HG03520 (cell line): ENCODE data around the gene TENM4.
A peak's percentile ranks its signal among the peaks of the same experiment; 100 is the strongest.

Experiments used
- ATAC-seq: cut with Tn5 transposase; IDR thresholded peaks from one replicate; pipeline ENCODE4 v1.9.1; 2021; ENCODE audit warnings: mild to moderate bottlenecking, moderate library complexity; ENCODE audit not compliant: unreplicated experiment

The TENM4 gene

DNA sequence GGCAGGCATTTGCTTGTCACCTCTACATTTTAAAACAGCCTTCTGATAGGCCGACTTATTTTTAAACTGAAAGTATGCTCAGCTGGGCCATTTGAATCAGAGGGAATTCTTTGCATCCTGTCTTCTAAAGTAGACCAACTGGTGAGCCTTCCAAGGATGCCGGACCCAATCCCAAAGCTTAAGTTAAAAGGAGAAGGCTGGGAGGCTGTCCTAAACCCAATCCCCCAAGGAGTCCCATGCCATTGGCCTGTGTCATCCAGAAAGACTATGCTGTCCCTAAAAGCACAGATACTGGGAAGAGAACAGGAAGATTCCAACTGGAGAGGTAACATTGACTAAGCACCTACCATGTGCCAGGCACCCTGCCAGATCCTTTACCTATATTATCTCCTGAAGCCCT is 18.0 kb downstream of the TENM4 start:
- no peak for ATAC-seq

GRCh38 chr11:79421820-79422219 is 19.0 kb downstream of the TENM4 start:
- no peak for ATAC-seq

DNA sequence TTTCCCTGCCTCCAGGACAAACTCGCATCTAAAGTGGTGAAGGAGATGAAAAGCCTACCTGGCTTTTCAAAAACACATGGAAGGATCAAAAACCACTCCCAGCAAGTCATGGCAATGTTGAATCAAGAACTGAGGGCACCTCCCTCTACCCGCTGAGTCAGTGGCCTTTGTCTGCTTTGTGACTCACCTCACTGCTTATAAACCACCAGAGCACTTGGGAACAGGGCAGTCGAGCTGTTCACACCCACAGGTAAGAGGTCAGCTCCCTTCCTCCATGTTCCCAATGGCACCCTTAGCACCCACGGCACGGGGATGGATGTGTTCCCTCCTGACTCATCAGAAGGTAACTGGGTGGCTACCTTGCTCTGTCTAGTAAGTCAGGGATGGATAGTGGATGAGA is 21.7 kb downstream of the TENM4 start:
- no peak for ATAC-seq

GRCh38 chr11:79418241-79418640 is 22.6 kb downstream of the TENM4 start:
- no peak for ATAC-seq

DNA sequence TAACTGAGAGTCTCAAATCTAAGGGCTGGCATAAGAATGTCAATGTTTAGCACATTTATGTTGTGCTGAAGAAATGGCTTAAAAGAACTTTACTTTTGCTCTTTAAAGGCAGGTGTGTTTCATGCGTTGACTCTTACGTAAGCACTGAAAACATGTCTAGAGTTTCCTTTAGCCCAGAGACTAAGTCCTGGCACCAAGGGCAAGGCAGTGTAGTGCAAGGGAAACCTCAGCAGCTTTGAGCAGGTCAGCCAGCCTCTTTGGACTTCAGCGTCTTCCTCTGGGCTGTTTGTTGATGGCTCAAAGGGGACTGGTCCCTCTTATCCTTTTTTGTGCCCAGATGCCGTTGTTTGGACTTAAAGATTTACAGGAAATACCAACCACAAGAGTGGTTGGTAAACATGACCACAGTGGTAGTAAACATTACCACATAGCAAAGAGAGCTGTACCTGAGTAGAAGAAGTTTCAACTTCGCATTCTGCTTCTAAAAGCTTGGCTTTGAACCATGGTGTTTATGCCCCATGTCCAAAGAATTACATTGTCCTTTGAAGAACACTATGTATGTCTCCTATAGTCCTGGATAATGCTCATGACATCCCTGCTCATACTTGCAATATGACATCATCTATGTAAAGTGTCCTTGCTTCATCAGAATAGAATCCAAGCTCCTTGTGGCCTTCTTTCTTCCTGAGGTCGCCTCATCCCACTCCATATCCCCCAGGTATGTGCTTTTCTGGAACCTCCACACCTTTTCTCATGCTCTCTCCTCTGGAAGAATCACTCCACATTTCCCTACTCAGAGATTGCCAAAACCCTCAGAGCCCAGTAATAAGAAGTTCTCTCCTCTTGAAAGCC is 23.5 kb downstream of the TENM4 start:
- ATAC-seq: no peak

- no peak for ATAC-seq
These were observed 24.9 kb downstream of the TENM4 start for GRCh38 chr11:79415912-79416311.

DNA sequence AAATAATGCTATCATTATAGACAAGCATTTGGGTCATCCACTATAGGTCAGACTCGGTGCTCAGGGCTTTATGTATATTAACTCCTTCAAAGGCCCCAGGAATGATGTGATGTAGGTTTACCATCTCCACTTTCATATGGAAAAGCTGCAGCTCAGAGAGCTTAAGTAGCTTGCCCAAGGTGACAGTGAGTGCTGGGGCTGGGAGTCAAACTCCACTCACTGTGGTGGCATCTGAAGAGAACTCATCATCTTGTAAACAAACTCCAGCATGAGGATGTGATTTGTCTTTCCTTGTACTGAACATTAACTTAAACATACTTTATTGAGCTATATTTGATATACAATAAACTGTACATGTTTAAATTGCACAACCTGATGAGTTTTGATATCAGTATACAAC is 25.4 kb downstream of the TENM4 start:
- ATAC-seq: no peak

GRCh38 chr11:79414644-79415317 is 26.0 kb downstream of the TENM4 start:
- ATAC-seq: no peak

- no peak for ATAC-seq
These were observed 26.8 kb downstream of the TENM4 start for GRCh38 chr11:79414041-79414440.

- no peak for ATAC-seq
These were observed 27.6 kb downstream of the TENM4 start for GRCh38 chr11:79413268-79413667.

- ATAC-seq: no peak
These were observed 28.1 kb downstream of the TENM4 start for GRCh38 chr11:79412761-79413160.

DNA sequence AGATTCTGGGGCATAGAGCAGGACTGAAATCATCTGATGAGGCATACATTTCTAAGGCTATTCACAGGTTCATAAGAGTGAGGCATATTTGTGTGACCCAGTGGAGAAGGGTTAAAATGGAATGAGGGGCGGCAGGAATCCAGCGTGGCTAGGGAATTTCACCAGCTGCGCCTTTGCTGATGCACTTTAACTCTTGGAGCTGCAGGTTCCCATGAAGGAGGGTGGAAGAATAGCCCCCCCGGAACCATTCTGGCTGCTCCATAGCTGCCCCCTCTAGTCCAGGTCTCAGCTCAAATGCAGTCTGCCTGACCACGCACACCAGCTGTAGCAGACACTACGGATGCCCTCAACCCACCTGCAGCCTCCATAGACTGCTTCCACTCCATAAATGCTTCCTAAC is 31.5 kb downstream of the TENM4 start:
- ATAC-seq: no peak

- ATAC-seq: peak; percentile 93
These were observed 34.5 kb downstream of the TENM4 start for GRCh38 chr11:79406376-79406775.

- ATAC-seq: no peak
These were observed 36.0 kb downstream of the TENM4 start for GRCh38 chr11:79404806-79405205.

DNA sequence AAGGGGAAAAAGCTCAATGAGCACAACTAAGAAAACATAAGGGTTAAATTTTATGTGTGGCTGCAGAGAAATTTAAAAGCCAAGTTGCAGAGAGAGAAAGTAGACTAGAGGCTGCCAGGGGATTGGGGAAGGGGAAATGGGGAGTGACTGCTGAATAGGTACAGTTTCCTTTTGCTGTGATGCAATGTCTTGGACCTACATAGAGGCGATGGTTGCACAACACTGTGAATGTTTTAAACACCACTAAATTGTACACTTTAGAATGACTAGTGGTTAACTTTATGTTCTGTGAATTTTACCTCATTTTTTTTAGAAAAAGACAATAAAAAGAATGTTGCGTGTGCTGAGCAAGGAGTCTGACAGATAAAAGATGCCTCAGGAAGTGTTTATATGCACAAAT is 36.5 kb downstream of the TENM4 start:
- no peak for ATAC-seq

GRCh38 chr11:79403839-79404238 is 37.0 kb downstream of the TENM4 start:
- ATAC-seq: no peak

DNA sequence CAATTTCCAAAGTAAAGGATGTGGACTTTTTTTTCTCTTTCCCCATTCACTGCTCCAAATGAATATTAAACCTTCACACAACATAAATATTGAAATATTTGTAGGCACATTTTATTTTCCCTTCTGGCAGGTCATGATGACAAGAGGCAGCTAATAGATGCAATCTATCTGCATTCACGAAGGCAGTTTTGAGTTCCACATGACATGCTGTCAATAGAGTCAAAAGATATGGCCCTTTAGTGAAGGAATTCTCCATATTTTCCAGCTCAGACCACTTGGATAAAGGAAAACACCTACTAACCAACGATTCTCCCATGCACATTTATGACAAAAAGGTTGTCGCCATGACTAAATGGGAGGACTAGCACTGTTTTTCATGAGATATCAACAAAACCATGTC is 37.9 kb downstream of the TENM4 start:
- no peak for ATAC-seq

DNA sequence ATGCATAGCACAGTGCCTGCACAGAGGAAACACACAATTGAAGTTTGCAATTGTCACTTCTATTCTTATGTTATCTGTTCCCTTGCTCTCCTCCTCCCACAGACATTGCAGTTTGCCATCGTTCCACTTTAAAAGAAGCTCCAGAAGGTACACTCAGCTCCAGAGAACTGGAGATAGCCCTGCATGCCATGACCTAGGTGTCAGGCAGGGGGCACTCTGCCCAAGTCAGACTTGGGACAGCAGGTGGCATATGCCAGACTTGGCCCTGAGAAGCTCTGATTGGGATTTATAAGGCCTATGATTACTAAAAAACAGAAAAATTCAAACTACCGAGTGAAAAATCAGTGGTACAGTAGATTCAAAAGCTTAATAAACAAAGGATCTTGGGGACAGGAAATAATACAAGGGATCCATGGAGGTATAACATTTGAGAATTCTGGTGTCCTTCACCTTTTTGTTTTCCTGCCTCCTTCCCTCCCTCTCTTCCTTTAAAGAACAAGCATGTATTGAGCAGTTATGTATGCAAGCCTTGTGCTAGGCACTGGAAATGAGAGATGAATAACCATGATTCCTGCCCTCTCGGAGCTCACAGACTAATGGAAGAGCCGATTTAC is 40.0 kb downstream of the TENM4 start:
- ATAC-seq: peak; percentile 51

- no peak for ATAC-seq
These were observed 40.6 kb downstream of the TENM4 start for GRCh38 chr11:79400206-79400605.

DNA sequence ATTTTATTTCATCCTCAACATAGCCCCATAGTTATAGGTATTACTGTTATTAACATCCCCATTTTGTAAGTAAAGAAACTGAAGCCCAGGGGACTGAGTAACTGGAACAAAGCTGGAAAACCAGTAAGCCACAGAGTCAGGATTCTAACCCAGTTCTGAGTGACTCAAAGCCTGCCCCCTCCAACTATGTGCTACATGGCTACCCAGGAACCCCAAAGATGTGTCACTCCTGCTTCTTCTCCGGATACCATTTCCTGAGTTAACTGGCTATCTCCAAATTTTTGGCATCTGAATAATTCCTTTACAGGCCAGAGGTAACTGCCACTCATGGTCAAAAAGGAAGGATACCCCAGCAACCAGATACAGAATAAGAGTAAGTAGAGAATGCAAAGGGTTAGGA is 43.6 kb downstream of the TENM4 start:
- no peak for ATAC-seq

DNA sequence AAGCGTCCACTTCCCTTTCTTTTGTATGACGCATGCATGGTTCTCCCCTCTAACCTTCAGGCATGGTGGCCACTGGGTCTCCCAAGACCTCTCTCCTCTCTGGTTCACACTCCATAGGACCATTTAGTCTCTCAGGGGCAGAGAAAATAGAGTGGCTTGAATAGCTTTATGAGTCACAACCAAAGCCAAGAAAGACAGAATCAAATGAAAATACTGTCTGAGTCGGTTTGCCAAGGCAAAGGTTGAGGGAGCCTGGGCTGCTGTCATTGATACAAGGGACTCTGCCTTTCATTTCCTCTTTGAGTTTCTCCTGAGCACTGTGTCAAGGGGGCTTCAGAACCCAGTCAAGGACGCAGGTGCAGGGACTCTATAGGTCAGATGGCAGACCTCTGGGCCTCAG is 44.2 kb downstream of the TENM4 start:
- ATAC-seq: no peak

- no peak for ATAC-seq
These were observed 44.8 kb downstream of the TENM4 start for GRCh38 chr11:79396001-79396400.
